H9 (cell line): Measurements from ENCODE around the gene DAND5. TPM values are rescaled to one million over a fixed set of nuclear protein-coding genes. Genes with fewer than 3 reads are reported as not detected.

Experiments used
- DNase-seq: peaks from one replicate; pipeline ENCODE4 v3.0.0-alpha.2; 2017
- H2AFZ ChIP-seq: one replicate; pipeline ENCODE4 v1.6.1; 2013; ENCODE audit warnings: mild to moderate bottlenecking, low read length, control low read depth, moderate library complexity
- H2AK5ac ChIP-seq: 2 replicates; pipeline ENCODE4 v1.6.1; 2013; ENCODE audit warnings: low read length, control low read depth, mixed read lengths; ENCODE audit not compliant: insufficient read length
- H2BK120ac ChIP-seq: one replicate; pipeline ENCODE4 v1.6.1; 2013; ENCODE audit warnings: low read depth, mild to moderate bottlenecking, low read length, control low read depth, inconsistent platforms; ENCODE audit not compliant: poor library complexity, severe bottlenecking
- H2BK12ac ChIP-seq: 2 replicates; pipeline ENCODE4 v1.6.1; 2013; ENCODE audit warnings: low read length, control low read depth, mixed read lengths, low read depth; ENCODE audit not compliant: insufficient read length
- H2BK15ac ChIP-seq: 2 replicates; pipeline ENCODE4 v1.6.1; 2013; ENCODE audit warnings: low read depth, low read length, control low read depth
- H2BK20ac ChIP-seq: one replicate; pipeline ENCODE4 v1.6.1; 2013; ENCODE audit warnings: low read depth, mild to moderate bottlenecking, low read length, control low read depth, inconsistent platforms; ENCODE audit not compliant: poor library complexity, severe bottlenecking
- H2BK5ac ChIP-seq: 2 replicates; pipeline ENCODE4 v1.6.1; 2013; ENCODE audit warnings: low read length, control low read depth, mixed read lengths; ENCODE audit not compliant: insufficient read length
- H3K14ac ChIP-seq: 2 replicates; pipeline ENCODE4 v1.6.1; 2013; ENCODE audit warnings: low read length, control low read depth; ENCODE audit not compliant: insufficient read depth
- H3K18ac ChIP-seq: 2 replicates; pipeline ENCODE4 v1.6.1; 2013; ENCODE audit warnings: low read depth, mild to moderate bottlenecking, mixed read lengths, low read length, control low read depth; ENCODE audit not compliant: insufficient read length
- H3K23ac ChIP-seq: 2 replicates; pipeline ENCODE4 v1.6.1; 2013; ENCODE audit warnings: low read length, control low read depth, mixed read lengths, low read depth; ENCODE audit not compliant: insufficient read length
- H3K23me2 ChIP-seq: 2 replicates; pipeline ENCODE4 v1.6.1; 2013; ENCODE audit warnings: low read depth, mild to moderate bottlenecking, mixed read lengths, low read length, control low read depth; ENCODE audit not compliant: insufficient read length, poor library complexity, severe bottlenecking
- H3K27ac ChIP-seq: 2 replicates; pipeline ENCODE4 v1.5.1; 2013; ENCODE audit warnings: low read length, control low read depth, mixed read lengths, low read depth; ENCODE audit not compliant: insufficient read length
- H3K27me3 ChIP-seq: 2 replicates; pipeline ENCODE4 v1.6.1; 2013; ENCODE audit warnings: low read length, control low read depth, inconsistent platforms; ENCODE audit not compliant: insufficient read depth
- H3K4ac ChIP-seq: 2 replicates; pipeline ENCODE4 v1.6.1; 2013; ENCODE audit warnings: low read depth, mild to moderate bottlenecking, control low read depth, inconsistent platforms, low read length, moderate library complexity
- H3K4me1 ChIP-seq: 2 replicates; pipeline ENCODE4 v1.6.1; 2013; ENCODE audit warnings: low read length, control low read depth, inconsistent platforms; ENCODE audit not compliant: insufficient read depth
- H3K4me2 ChIP-seq: 2 replicates; pipeline ENCODE4 v1.6.1; 2013; ENCODE audit warnings: low read length, control low read depth, mixed read lengths; ENCODE audit not compliant: insufficient read length, insufficient read depth
- H3K56ac ChIP-seq: 2 replicates; pipeline ENCODE4 v1.6.1; 2013; ENCODE audit warnings: low read depth, mild to moderate bottlenecking, mixed read lengths, low read length, control low read depth; ENCODE audit not compliant: insufficient read length
- H3K79me1 ChIP-seq: 2 replicates; pipeline ENCODE4 v1.6.1; 2013; ENCODE audit warnings: low read depth, mild to moderate bottlenecking, moderate library complexity, low read length, control low read depth, inconsistent platforms; ENCODE audit not compliant: insufficient read depth, poor library complexity, severe bottlenecking
- H3K79me2 ChIP-seq: 2 replicates; pipeline ENCODE4 v1.6.1; 2013; ENCODE audit warnings: low read length, control low read depth, inconsistent platforms; ENCODE audit not compliant: insufficient read depth
- H3K9ac ChIP-seq: 2 replicates; pipeline ENCODE4 v1.6.1; 2013; ENCODE audit warnings: low read length, control low read depth, mixed read lengths; ENCODE audit not compliant: insufficient read length; ENCODE audit errors: extremely low read depth
- H3K9me3 ChIP-seq: one replicate; pipeline ENCODE4 v1.6.1; 2013; ENCODE audit warnings: low read depth, low read length, inconsistent platforms; ENCODE audit not compliant: control insufficient read depth
- H3T11ph ChIP-seq: one replicate; pipeline ENCODE4 v1.6.1; 2013; ENCODE audit warnings: mild to moderate bottlenecking, low read length, control low read depth, inconsistent platforms
- H4K20me1 ChIP-seq: one replicate; pipeline ENCODE4 v1.6.1; 2013; ENCODE audit not compliant: control insufficient read depth, insufficient read length, insufficient read depth
- H4K5ac ChIP-seq: 2 replicates; pipeline ENCODE4 v1.6.1; 2013; ENCODE audit warnings: low read depth, mild to moderate bottlenecking, mixed read lengths, low read length, control low read depth; ENCODE audit not compliant: insufficient read length
- H4K8ac ChIP-seq: replicated peaks from 2 replicates; pipeline ENCODE4 v1.6.1; 2013; ENCODE audit warnings: low read length, control low read depth, mixed read lengths, low read depth; ENCODE audit not compliant: insufficient read length
- H4K91ac ChIP-seq: 2 replicates; pipeline ENCODE4 v1.6.1; 2013; ENCODE audit warnings: low read depth, mild to moderate bottlenecking, moderate library complexity, mixed read lengths, low read length, control low read depth; ENCODE audit not compliant: insufficient read length
- H3K27ac Mint-ChIP-seq, 3 experiments: 2 replicates in 2 of 3; 3 replicates in 1 of 3; pipeline ENCODE4 v1.8.0; 2020 to 2021; ENCODE audit warnings: mixed read lengths in 3 of 3, mild to moderate bottlenecking in 1 of 3, moderate library complexity in 1 of 3
- H3K27me3 Mint-ChIP-seq: 2 replicates; pipeline ENCODE4 v1.8.0; 2021; ENCODE audit warnings: low read depth, mild to moderate bottlenecking, moderate library complexity, mixed read lengths
- H3K36me3 Mint-ChIP-seq, 3 experiments: 2 replicates in 2 of 3; 3 replicates in 1 of 3; pipeline ENCODE4 v1.8.0; 2020 to 2021; ENCODE audit warnings: low read depth in 3 of 3, mixed read lengths in 3 of 3; ENCODE audit not compliant: insufficient read depth in 1 of 3
- H3K4me1 Mint-ChIP-seq, 2 experiments: 2 replicates each; pipeline ENCODE4 v1.8.0; 2020; ENCODE audit warnings: mixed read lengths in 2 of 2
- H3K4me3 Mint-ChIP-seq, 2 experiments: 2 replicates in 1 of 2; 3 replicates in 1 of 2; pipeline ENCODE4 v1.8.0; 2020 to 2021; ENCODE audit warnings: mild to moderate bottlenecking in 2 of 2, mixed read lengths in 2 of 2, moderate library complexity in 1 of 2
- H3K9me3 Mint-ChIP-seq, 2 experiments: 2 replicates in 1 of 2; 3 replicates in 1 of 2; pipeline ENCODE4 v1.8.0; 2020; ENCODE audit warnings: mild to moderate bottlenecking in 2 of 2, mixed read lengths in 2 of 2, moderate library complexity in 1 of 2
- CTCF ChIP-seq: fragments of 200-600 bp; sonication (generic); conservative IDR thresholded peaks from 3 replicates; pipeline ENCODE4 v1.8.0; 2021; ENCODE audit warnings: antibody characterized with exemption, mild to moderate bottlenecking
- WGBS: extraction: QIAGEN DNeasy Blood & Tissue Kit; methylation state at CpG from one replicate; pipeline ENCODE4 v1.1.7; 2013; ENCODE audit warnings: missing lambda C conversion rate, low lambda C conversion rate, mixed read lengths; ENCODE audit not compliant: insufficient read length; ENCODE audit errors: extremely low coverage; 5-methylcytosine and 5-hydroxymethylcytosine counted together
- total RNA-seq: library from RNA; stranded (reverse); gene quantifications from 2 replicates; pipeline ENCODE4 v1.2.1, GENCODE V29; 2021

The DAND5 gene
- total RNA-seq, 1 experiment from 2014 or later, result 0.11 TPM

- no peaks in the 10 kb centered on the region for H3K9me3 ChIP-seq
- peak overlapping the region; percentile 46 for H3K4me2 ChIP-seq
- H2BK15ac ChIP-seq, result no peak overlapping the region; the same call in 1 of the 2 replicates
- H2BK120ac ChIP-seq, result no peak overlapping the region
- H3K9me3 Mint-ChIP-seq, result peaks cover 3 to 4% of the 10 kb centered on the region in 2 experiments; a peak in 4 of 5 replicates
- peak overlapping the region; percentile 90 to 96 (median 93) for H3K27ac Mint-ChIP-seq
- H3K27me3 ChIP-seq, result no peaks in the 10 kb centered on the region
- peaks cover 0 to 12% of the 10 kb centered on the region in 2 experiments; a peak in 3 of 4 replicates for H3K4me1 Mint-ChIP-seq
- H2AK5ac ChIP-seq, result no peak overlapping the region
- no peak overlapping the region for H2AFZ ChIP-seq
- peak overlapping the region; percentile 64 to 76 for H3K4me3 Mint-ChIP-seq
- H3K23me2 ChIP-seq, result no peaks in the 10 kb centered on the region
- H3K9ac ChIP-seq, result no peak overlapping the region
- H4K91ac ChIP-seq, result no peak overlapping the region
- H2BK5ac ChIP-seq, result no peak overlapping the region
- no peak overlapping the region for H3T11ph ChIP-seq
- no peaks in the 10 kb centered on the region for H3K79me2 ChIP-seq
- no peaks in the 10 kb centered on the region for H4K20me1 ChIP-seq
- no peaks in the 10 kb centered on the region for H3K79me1 ChIP-seq
- H4K8ac ChIP-seq, result no peak overlapping the region
- no peak overlapping the region for H3K4ac ChIP-seq
- no peak overlapping the region for H2BK20ac ChIP-seq
- peak overlapping the region; percentile 84; the same call in 1 of the 2 replicates for H3K14ac ChIP-seq
- no peak overlapping the region for H4K5ac ChIP-seq
- H3K56ac ChIP-seq, result no peak overlapping the region
- peak; percentile 92 for DNase-seq
- no peak overlapping the region for H3K23ac ChIP-seq
- no CpG with 5 or more reads among the region's 34 CpGs for WGBS
- no peaks in the 10 kb centered on the region for H3K36me3 Mint-ChIP-seq
- no peaks in the 10 kb centered on the region for H3K4me1 ChIP-seq
- no peak overlapping the region for H3K18ac ChIP-seq
- H2BK12ac ChIP-seq, result no peak overlapping the region
- peak; percentile 92 for TF ChIP-seq CTCF
- H3K27me3 Mint-ChIP-seq, result peaks cover 12% of the 10 kb centered on the region
- H3K27ac ChIP-seq, result no peak overlapping the region
Measured at GRCh38 chr19:12965017-12965811, 4.2 kb upstream of the DAND5 start.
